ENCODE measurements around the gene C2CD2L. TPM values are rescaled to one million over a fixed set of nuclear protein-coding genes. Genes with fewer than 3 reads are reported as not detected.
A peak's percentile ranks its signal among the peaks of the same experiment; 100 is the strongest.

Gene C2CD2L
- total RNA-seq, 2 experiments from 2014 or later: 20.1 to 20.8 TPM

GRCh38 chr11:119108857-119109221 lies 1.7 kb downstream of the C2CD2L start:
- peak overlapping the region; percentile 88 for H3K27ac Mint-ChIP-seq
- no peaks in the 10 kb centered on the region for H3K9me3 Mint-ChIP-seq
- CTCF ChIA-PET: interaction anchor here (0.5 to 1.9 kb wide), 10 partner anchors 9 to 230 kb away, joined by 3 to 7 read pairs (median 4); a partner anchor contains a TSS
- peak overlapping the region; percentile 93 for H3K4me3 Mint-ChIP-seq
- peaks cover 9% of the 10 kb centered on the region for H3K36me3 Mint-ChIP-seq (ENCODE audit: low read depth)
- DNase-seq: no peak
- peaks cover 42% of the 10 kb centered on the region for H3K4me1 Mint-ChIP-seq (ENCODE audit: low read depth)
- no peaks in the 10 kb centered on the region for H3K27me3 Mint-ChIP-seq (ENCODE audit: low read depth)
- intact Hi-C loops (cut with micrococcal nuclease): loop anchor here (10.0 kb wide), 1 partner anchor 884 kb away; the partner anchor contains the start of gene JAML

- DNase-seq: no peak
- no peaks in the 10 kb centered on the region for H3K9me3 Mint-ChIP-seq
- peak overlapping the region; percentile 37 for H3K27ac Mint-ChIP-seq
- no peak overlapping the region for H3K4me3 Mint-ChIP-seq
- H3K4me1 Mint-ChIP-seq (ENCODE audit: low read depth): peaks cover 44% of the 10 kb centered on the region
- intact Hi-C loops (cut with micrococcal nuclease): loop anchor here (10.0 kb wide), 1 partner anchor 885 kb away; the partner anchor contains the start of gene JAML
- CTCF ChIA-PET: interaction anchor here (0.5 to 1.9 kb wide), 10 partner anchors 10 to 213 kb away, joined by 3 to 7 read pairs (median 3); a partner anchor contains a TSS
- no peaks in the 10 kb centered on the region for H3K27me3 Mint-ChIP-seq (ENCODE audit: low read depth)
- peaks cover 13% of the 10 kb centered on the region for H3K36me3 Mint-ChIP-seq (ENCODE audit: low read depth)
Observed at GRCh38 chr11:119109843-119110242, 2.7 kb downstream of the C2CD2L start.

GRCh38 chr11:119110439-119110838 lies 3.3 kb downstream of the C2CD2L start:
- Mint-ChIP-seq H3K9me3 (no peaks in the 10 kb centered on the region), H3K27me3 (ENCODE audit: low read depth) (no peaks in the 10 kb centered on the region), H3K4me3 (no peak overlapping the region), H3K4me1 (ENCODE audit: low read depth) (peaks cover 50% of the 10 kb centered on the region), H3K27ac (peak overlapping the region; percentile 23), H3K36me3 (ENCODE audit: low read depth) (peaks cover 17% of the 10 kb centered on the region)
- intact Hi-C loops (cut with micrococcal nuclease): no loop called here
- CTCF ChIA-PET: interaction anchor here (0.9 to 1.8 kb wide), 3 partner anchors 13 to 213 kb away, joined by 3 to 6 read pairs (median 3); no protein-coding TSS in a partner anchor
- DNase-seq: no peak

GRCh38 chr11:119111361-119111925 lies 4.3 kb downstream of the C2CD2L start:
- no peak for DNase-seq
- Mint-ChIP-seq H3K9me3 (no peaks in the 10 kb centered on the region), H3K36me3 (ENCODE audit: low read depth) (peaks cover 25% of the 10 kb centered on the region), H3K27ac (no peak overlapping the region), H3K4me1 (ENCODE audit: low read depth) (peaks cover 50% of the 10 kb centered on the region), H3K27me3 (ENCODE audit: low read depth) (no peaks in the 10 kb centered on the region), H3K4me3 (no peak overlapping the region)
- intact Hi-C loops (cut with micrococcal nuclease): no loop called here
- CTCF ChIA-PET: interaction anchor here (1.2 kb wide), 1 partner anchor 81 kb away, joined by 4 read pairs; the partner anchor contains the start of gene SLC37A4

- intact Hi-C loops (cut with micrococcal nuclease): no loop called here
- DNase-seq: no peak
- Mint-ChIP-seq H3K4me1 (ENCODE audit: low read depth) (peaks cover 48% of the 10 kb centered on the region), H3K27ac (peak overlapping the region; percentile 0), H3K36me3 (ENCODE audit: low read depth) (peaks cover 31% of the 10 kb centered on the region), H3K9me3 (no peaks in the 10 kb centered on the region), H3K4me3 (no peak overlapping the region), H3K27me3 (ENCODE audit: low read depth) (no peaks in the 10 kb centered on the region)
- CTCF ChIA-PET: interaction anchor here (0.6 to 1.2 kb wide), 2 partner anchors 82 to 105 kb away, joined by 3 to 4 read pairs; partner anchors contain the start of gene SLC37A4
Observed at GRCh38 chr11:119112314-119113020, 5.3 kb downstream of the C2CD2L start.

GRCh38 chr11:119113716-119114115 lies 6.6 kb downstream of the C2CD2L start:
- intact Hi-C loops (cut with micrococcal nuclease): no loop called here
- no peaks in the 10 kb centered on the region for H3K9me3 Mint-ChIP-seq
- DNase-seq: no peak
- CTCF ChIA-PET: no interaction called here
- H3K27ac Mint-ChIP-seq: peak overlapping the region; percentile 96
- H3K4me3 Mint-ChIP-seq: no peak overlapping the region
- peaks cover 30% of the 10 kb centered on the region for H3K36me3 Mint-ChIP-seq (ENCODE audit: low read depth)
- peaks cover 42% of the 10 kb centered on the region for H3K4me1 Mint-ChIP-seq (ENCODE audit: low read depth)
- H3K27me3 Mint-ChIP-seq (ENCODE audit: low read depth): no peaks in the 10 kb centered on the region

- peak overlapping the region; percentile 96 for H3K27ac Mint-ChIP-seq
- H3K9me3 Mint-ChIP-seq: no peaks in the 10 kb centered on the region
- CTCF ChIA-PET: interaction anchor here (0.6 kb wide), 1 partner anchor 101 kb away, joined by 3 read pairs; no protein-coding TSS in a partner anchor
- peaks cover 36% of the 10 kb centered on the region for H3K4me1 Mint-ChIP-seq (ENCODE audit: low read depth)
- intact Hi-C loops (cut with micrococcal nuclease): no loop called here
- H3K36me3 Mint-ChIP-seq (ENCODE audit: low read depth): peaks cover 30% of the 10 kb centered on the region
- DNase-seq: no peak
- no peak overlapping the region for H3K4me3 Mint-ChIP-seq
- H3K27me3 Mint-ChIP-seq (ENCODE audit: low read depth): no peaks in the 10 kb centered on the region
Observed at GRCh38 chr11:119114351-119114750, 7.2 kb downstream of the C2CD2L start.

GRCh38 chr11:119115484-119116234 lies 8.5 kb downstream of the C2CD2L start:
- peak; percentile 66 for DNase-seq
- Mint-ChIP-seq H3K36me3 (ENCODE audit: low read depth) (peaks cover 30% of the 10 kb centered on the region), H3K9me3 (no peaks in the 10 kb centered on the region), H3K27ac (peak overlapping the region; percentile 96), H3K4me1 (ENCODE audit: low read depth) (peaks cover 35% of the 10 kb centered on the region), H3K27me3 (ENCODE audit: low read depth) (no peaks in the 10 kb centered on the region), H3K4me3 (peak overlapping the region; percentile 76)
- intact Hi-C loops (cut with micrococcal nuclease): loop anchor here (1.0 kb wide), 1 partner anchor 8 kb away; the partner anchor contains the start of gene C2CD2L
- CTCF ChIA-PET: interaction anchor here (0.5 to 1.2 kb wide), 4 partner anchors 53 to 773 kb away, joined by 3 to 5 read pairs (median 4); partner anchors contain the start of gene CD3D

- peak overlapping the region; percentile 76 for H3K4me3 Mint-ChIP-seq
- H3K9me3 Mint-ChIP-seq: no peaks in the 10 kb centered on the region
- peaks cover 30% of the 10 kb centered on the region for H3K36me3 Mint-ChIP-seq (ENCODE audit: low read depth)
- intact Hi-C loops (cut with micrococcal nuclease): no loop called here
- peaks cover 36% of the 10 kb centered on the region for H3K4me1 Mint-ChIP-seq (ENCODE audit: low read depth)
- H3K27ac Mint-ChIP-seq: peak overlapping the region; percentile 96
- CTCF ChIA-PET: interaction anchor here (0.6 to 1.2 kb wide), 4 partner anchors 34 to 774 kb away, joined by 3 to 5 read pairs (median 4); partner anchors contain the start of gene CD3D
- no peaks in the 10 kb centered on the region for H3K27me3 Mint-ChIP-seq (ENCODE audit: low read depth)
- DNase-seq: no peak
Observed at GRCh38 chr11:119116235-119116594, 9.1 kb downstream of the C2CD2L start.

GRCh38 chr11:119116601-119117000 lies 9.5 kb downstream of the C2CD2L start:
- H3K4me1 Mint-ChIP-seq (ENCODE audit: low read depth): peaks cover 36% of the 10 kb centered on the region
- H3K9me3 Mint-ChIP-seq: no peaks in the 10 kb centered on the region
- no peak for DNase-seq
- H3K27ac Mint-ChIP-seq: peak overlapping the region; percentile 96
- H3K4me3 Mint-ChIP-seq: peak overlapping the region; percentile 30
- no peaks in the 10 kb centered on the region for H3K27me3 Mint-ChIP-seq (ENCODE audit: low read depth)
- H3K36me3 Mint-ChIP-seq (ENCODE audit: low read depth): peaks cover 30% of the 10 kb centered on the region
- intact Hi-C loops (cut with micrococcal nuclease): no loop called here
- CTCF ChIA-PET: interaction anchor here (0.6 to 1.5 kb wide), 3 partner anchors 34 to 224 kb away, joined by 3 to 4 read pairs (median 3); partner anchors contain the start of gene C1QTNF5

- intact Hi-C loops (cut with micrococcal nuclease): no loop called here
- CTCF ChIA-PET: interaction anchor here (1.5 kb wide), 1 partner anchor 223 kb away, joined by 3 read pairs; the partner anchor contains the start of gene C1QTNF5
- H3K36me3 Mint-ChIP-seq (ENCODE audit: low read depth): peaks cover 31% of the 10 kb centered on the region
- no peak overlapping the region for H3K4me3 Mint-ChIP-seq
- no peak for DNase-seq
- H3K9me3 Mint-ChIP-seq: no peaks in the 10 kb centered on the region
- H3K27me3 Mint-ChIP-seq (ENCODE audit: low read depth): no peaks in the 10 kb centered on the region
- peak overlapping the region; percentile 96 for H3K27ac Mint-ChIP-seq
- peaks cover 41% of the 10 kb centered on the region for H3K4me1 Mint-ChIP-seq (ENCODE audit: low read depth)
Observed at GRCh38 chr11:119117004-119117706, 10.0 kb downstream of the C2CD2L start.
